HepG2 (cell line): Measurements from ENCODE around the gene CAVIN1. TPM values are rescaled to one million over a fixed set of nuclear protein-coding genes. Genes with fewer than 3 reads are reported as not detected.

Experiments
- ATAC-seq: fragments of 200-7000 bp; cut with Tn5 transposase; 3 replicates; pipeline ENCODE4 v1.9.1; 2020; ENCODE audit warnings: mild to moderate bottlenecking, moderate library complexity
- BruUV-seq: library from RNA; stranded (reverse); fragments of 400-500 nt; replicated peaks from 2 replicates; lab custom pipeline; 2021; lab: Mats Ljungman, UMichigan
- CTCF ChIA-PET: fragments of 300-600 bp; formaldehyde crosslinking; extraction: SDS; loops from one replicate; lab custom pipeline; 2021; ENCODE audit warnings: low total read pairs, inconsistent platforms, low intra/inter-chr PET ratio; lab: Yijun Ruan, JAX
- POLR2A ChIA-PET: fragments of 350-600 bp; sonication (Branson Sonifier 250); formaldehyde crosslinking; loops from one replicate; lab custom pipeline; 2020; ENCODE audit warnings: antibody characterized with exemption, inconsistent platforms; lab: Yijun Ruan, JAX
- DNase-seq: peaks from one replicate; pipeline ENCODE4 v3.0.0-alpha.2; 2015; ENCODE audit warnings: low spot score
- FAIRE-seq: peaks from 3 replicates; lab custom pipeline; 2011; peaks lifted over from hg19 to GRCh38; lab: Jason Lieb, UNC
- H2AFZ ChIP-seq: one replicate; pipeline ENCODE4 v1.6.1; 2011; ENCODE audit warnings: low read length, inconsistent platforms
- H3K27ac ChIP-seq: fragments of 300-600 bp; 3 replicates; pipeline ENCODE4 v1.8.0; 2011; ENCODE audit warnings: mixed run types, mild to moderate bottlenecking, mixed read lengths, low read length, inconsistent platforms; ENCODE audit not compliant: insufficient read depth; ENCODE audit errors: extremely low read length
- H3K27me3 ChIP-seq, 2 experiments: fragments of 200-600 bp in 1 of 2; 2 replicates in 1 of 2; 3 replicates in 1 of 2; pipeline versions ENCODE4 v1.6.0 to v1.8.0; 2011; ENCODE audit warnings: low read length in 2 of 2, mild to moderate bottlenecking in 2 of 2, moderate library complexity in 2 of 2, inconsistent platforms in 1 of 2; ENCODE audit not compliant: insufficient read depth in 2 of 2, control insufficient read depth in 1 of 2
- H3K36me3 ChIP-seq, 2 experiments: fragments of 200-600 bp in 1 of 2; replicated peaks in 1 of 2; 2 replicates in 1 of 2; 3 replicates in 1 of 2; pipeline versions ENCODE4 v1.5.1 to v1.8.0; 2011; ENCODE audit warnings: low read length in 2 of 2, inconsistent platforms in 1 of 2; ENCODE audit not compliant: insufficient read depth in 2 of 2, control insufficient read depth in 1 of 2
- H3K4me1 ChIP-seq: 2 replicates; pipeline ENCODE4 v1.5.1; 2012; ENCODE audit warnings: low read length, inconsistent platforms; ENCODE audit not compliant: insufficient read depth
- H3K4me2 ChIP-seq: 2 replicates; pipeline ENCODE4 v1.6.0; 2011; ENCODE audit warnings: low read depth, low read length, inconsistent platforms
- H3K4me3 ChIP-seq, 3 experiments: fragments of 200-600 bp in 1 of 3; sonication (generic), shearing (Covaris generic) in 1 of 3; replicated peaks in 1 of 3; 2 replicates each; pipeline ENCODE4 v1.5.1; 2011 to 2016; ENCODE audit warnings: low read length in 3 of 3, inconsistent platforms in 2 of 3, low read depth in 2 of 3, mild to moderate bottlenecking in 2 of 3, control low read depth in 1 of 3, mixed read lengths in 1 of 3; ENCODE audit not compliant: insufficient read depth in 1 of 3
- H3K79me2 ChIP-seq: one replicate; pipeline ENCODE4 v1.6.1; 2011; ENCODE audit warnings: low read length, inconsistent platforms; ENCODE audit not compliant: insufficient read depth
- H3K9ac ChIP-seq: 2 replicates; pipeline ENCODE4 v1.6.0; 2011; ENCODE audit warnings: mild to moderate bottlenecking, low read depth, low read length, inconsistent platforms; ENCODE audit not compliant: insufficient read depth
- H3K9me3 ChIP-seq: 2 replicates; pipeline ENCODE4 v1.5.1; 2012; ENCODE audit warnings: mild to moderate bottlenecking, low read length
- H4K20me1 ChIP-seq: 2 replicates; pipeline ENCODE4 v1.6.0; 2011; ENCODE audit warnings: inconsistent platforms, mild to moderate bottlenecking, low read length, moderate library complexity; ENCODE audit not compliant: insufficient read depth
- BRF2 ChIP-seq: sonication (generic); formaldehyde crosslinking; IDR thresholded peaks from 2 replicates; pipeline ENCODE4 v1.8.1; 2022; ENCODE audit warnings: mild to moderate bottlenecking, missing genetic modification reagents
- CENPX ChIP-seq: sonication (generic); formaldehyde crosslinking; IDR thresholded peaks from 2 replicates; pipeline ENCODE4 v1.9.0; 2021; ENCODE audit warnings: mild to moderate bottlenecking, missing genetic modification reagents, moderate library complexity
- FUBP1 ChIP-seq: sonication (generic); formaldehyde crosslinking; IDR thresholded peaks from 2 replicates; pipeline ENCODE4 v1.5.1; 2020; ENCODE audit warnings: missing genetic modification reagents, mild to moderate bottlenecking, borderline replicate concordance
- KLF11 ChIP-seq: IDR thresholded peaks from 2 replicates; pipeline ENCODE4 v1.6.1; 2016; ENCODE audit warnings: missing compliant biosample characterization
- MBD4 ChIP-seq: IDR thresholded peaks from 2 replicates; pipeline ENCODE4 v1.6.1; 2012; ENCODE audit warnings: low read length, inconsistent platforms, borderline replicate concordance
- NFE2L1 ChIP-seq: sonication (generic); formaldehyde crosslinking; IDR thresholded peaks from 2 replicates; pipeline ENCODE4 v1.4.0; 2020; ENCODE audit warnings: missing genetic modification reagents, mild to moderate bottlenecking, borderline replicate concordance
- PRPF4 ChIP-seq: fragments of 200-400 bp; formaldehyde crosslinking; IDR thresholded peaks from 2 replicates; pipeline ENCODE4 v1.6.1; 2016; ENCODE audit warnings: low read length, low read depth; ENCODE audit not compliant: poor library complexity, severe bottlenecking
- RERE ChIP-seq: IDR thresholded peaks from 2 replicates; pipeline ENCODE4 v1.6.1; 2016; ENCODE audit warnings: low read depth, missing genetic modification reagents, missing compliant biosample characterization
- SIX1 ChIP-seq: sonication (generic); formaldehyde crosslinking; IDR thresholded peaks from 2 replicates; pipeline ENCODE4 v1.4.0; 2020; ENCODE audit warnings: missing genetic modification reagents, borderline replicate concordance
- ZBTB38 ChIP-seq: sonication (generic); formaldehyde crosslinking; IDR thresholded peaks from 2 replicates; pipeline ENCODE4 v1.5.1; 2020; ENCODE audit warnings: mild to moderate bottlenecking, missing genetic modification reagents
- ZNF33A ChIP-seq: sonication (generic); formaldehyde crosslinking; IDR thresholded peaks from 2 replicates; pipeline ENCODE4 v1.5.1; 2020; ENCODE audit warnings: missing genetic modification reagents, mild to moderate bottlenecking, moderate library complexity, borderline replicate concordance
- WGBS: methylation state at CpG from one replicate; pipeline ENCODE4 v1.1.6; 2017; ENCODE audit warnings: low lambda C conversion rate; 5-methylcytosine and 5-hydroxymethylcytosine counted together
- in situ Hi-C: cut with HindIII; loops from 2 replicates; pipeline ENCODE4 v1.10.0; 2017; ENCODE audit warnings: low pct_unique_long_range_greater_than_20kb; ENCODE audit not compliant: extremely low pct_ligation_motif_present
- intact Hi-C: fragments of 100-400 bp; cut with micrococcal nuclease; formaldehyde crosslinking; loops from one replicate; pipeline ENCODE4 v1.10.0; 2022; ENCODE audit not compliant: unreplicated experiment
- polyA plus RNA-seq, 8 experiments: library from polyadenylated mRNA; depleted of rRNA in 3 of 8; stranded (reverse) in 7 of 8; unstranded in 1 of 8; fragments of >200 nt; fragmentation: Illumina TruSeq in 4 of 8; extraction: Trizol in 4 of 8; gene quantifications; 2 replicates each; pipeline versions ENCODE4 v1.2.1 to v1.2.3, GENCODE V29; 2011 to 2016; ENCODE audit warnings: low read depth in 4 of 8, missing spikeins in 1 of 8, mixed read lengths in 1 of 8; ENCODE audit not compliant: insufficient read depth in 1 of 8
- total RNA-seq, 5 experiments: library from RNA; depleted of rRNA; stranded (reverse); fragments of >200 nt; fragmentation: Illumina TruSeq; extraction: Trizol; gene quantifications; 2 replicates each; pipeline ENCODE4 v1.2.3, GENCODE V29; 2016; ENCODE audit warnings: low read depth in 1 of 5
- TF ChIP-seq, protein P1 (sequence below): IDR thresholded peaks from 2 replicates; pipeline ENCODE4 v1.6.1; 2016; ENCODE audit warnings: missing compliant biosample characterization, missing genetic modification reagents, borderline replicate concordance

Gene CAVIN1
- total and polyA plus RNA-seq, 2 of the 13 experiments (the other 11 are each of a cell fraction or from before 2014, with no cell fraction given) = 15.9 to 25.5 TPM

GRCh38 chr17:42389135-42389417 is 34.0 kb downstream of the CAVIN1 start (continued):
- TF ChIP-seq FUBP1 (CRISPR knock-in tag) = 0 out of 2 replicates have a peak, but pooled peaks have one; percentile 85
- no peak for TF ChIP-seq CENPX
- 0 out of 2 replicates have a peak, but pooled peaks have one; percentile 17 for TF ChIP-seq BRF2 (CRISPR knock-in tag)
- TF ChIP-seq MBD4 = 0 out of 2 replicates have a peak, but pooled peaks have one; percentile 52
- no peak for TF ChIP-seq NFE2L1
- no peak; the same call in 1 of the 2 replicates for TF ChIP-seq ZBTB38 (CRISPR knock-in tag)
- TF ChIP-seq PRPF4 = peak; percentile 91
- TF ChIP-seq, all 625 proteins: peak for 9

- Histone ChIP-seq H3K27me3 (no peaks in the 10 kb centered on the region; a peak in 1 of 5 replicates), H3K79me2 (peaks cover 41% of the 10 kb centered on the region), H3K4me1 (peaks cover 68% of the 10 kb centered on the region), H3K4me2 (peak within 1 kb of the TSS; percentile 74), H4K20me1 (peaks cover 19% of the 10 kb centered on the region), H3K27ac (peak within 1 kb of the TSS; percentile 78), H3K9me3 (no peaks in the 10 kb centered on the region), H3K36me3 (no peaks in the 10 kb centered on the region), H3K9ac (peak within 1 kb of the TSS; percentile 93), H2AFZ (peak within 1 kb of the TSS; percentile 16), H3K4me3 (peak within 1 kb of the TSS; percentile 93 to 98 (median 96))
- peak; percentile 96 for FAIRE-seq
- peak; percentile 99 for ATAC-seq
- 15% methylated on average over 13 of the region's 44 CpGs for WGBS
- ChIA-PET POLR2A (interaction anchor here (0.6 to 3.1 kb wide), 42 partner anchors 10 to 700 kb away, joined by 3 to 57 read pairs (median 4); partner anchors contain the start of genes CAVIN1, CNTD1, COA3 and DNAJC7), CTCF (no interaction called here)
- in situ Hi-C loops (no loop called here), intact Hi-C loops (no loop called here)
- no TSS peak for BruUV-seq
- DNase-seq = peak; percentile 100
- TF ChIP-seq KLF11 (peak; percentile 100), RERE (CRISPR knock-in tag) (peak; percentile 91), SIX1 (CRISPR knock-in tag) (peak; percentile 70), ZNF33A (peak; percentile 15; the same call in 1 of the 2 replicates)
- TF ChIP-seq, protein P1, sequence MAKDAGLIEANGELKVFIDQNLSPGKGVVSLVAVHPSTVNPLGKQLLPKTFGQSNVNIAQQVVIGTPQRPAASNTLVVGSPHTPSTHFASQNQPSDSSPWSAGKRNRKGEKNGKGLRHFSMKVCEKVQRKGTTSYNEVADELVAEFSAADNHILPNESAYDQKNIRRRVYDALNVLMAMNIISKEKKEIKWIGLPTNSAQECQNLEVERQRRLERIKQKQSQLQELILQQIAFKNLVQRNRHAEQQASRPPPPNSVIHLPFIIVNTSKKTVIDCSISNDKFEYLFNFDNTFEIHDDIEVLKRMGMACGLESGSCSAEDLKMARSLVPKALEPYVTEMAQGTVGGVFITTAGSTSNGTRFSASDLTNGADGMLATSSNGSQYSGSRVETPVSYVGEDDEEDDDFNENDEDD = peak; percentile 99
Observed at GRCh38 chr17:42388381-42389134, 34.5 kb downstream of the CAVIN1 start, which contains the start of gene STAT3. Gene STAT3, minus strand, starts transcription at chr17:42388442. Its CDS starts 39,926 bp downstream, at chr17:42348516.
